ENCODE results near the gene MAP2K2. TPM values are rescaled to one million over a fixed set of nuclear protein-coding genes. Genes with fewer than 3 reads are reported as not detected.

Gene MAP2K2
- total and polyA plus RNA-seq, 9 of the 15 experiments (the other 6 are each of a cell fraction or from before 2014, with no cell fraction given) = 1.0 to 151 (median 58.3) TPM

DNA sequence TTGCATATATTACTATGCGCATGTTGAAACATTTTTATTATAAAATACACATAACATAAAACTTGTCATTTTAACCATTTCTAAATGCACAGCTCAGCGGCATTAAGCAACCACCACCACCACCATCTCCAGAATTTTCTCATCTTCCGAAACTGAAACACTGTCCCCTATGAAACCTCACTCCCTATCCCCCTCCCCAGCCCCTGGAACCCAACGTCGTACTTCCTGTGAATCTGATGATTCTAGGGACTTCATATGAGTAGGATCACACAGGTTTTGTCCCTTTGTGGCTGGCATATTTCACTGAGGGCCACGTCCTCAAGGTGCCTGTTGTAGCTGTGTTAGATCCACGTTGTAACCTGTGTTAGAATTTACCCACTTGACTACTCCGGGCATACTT, 716 bp upstream of the MAP2K2 start (continued):
- TF ChIP-seq, protein P1, sequence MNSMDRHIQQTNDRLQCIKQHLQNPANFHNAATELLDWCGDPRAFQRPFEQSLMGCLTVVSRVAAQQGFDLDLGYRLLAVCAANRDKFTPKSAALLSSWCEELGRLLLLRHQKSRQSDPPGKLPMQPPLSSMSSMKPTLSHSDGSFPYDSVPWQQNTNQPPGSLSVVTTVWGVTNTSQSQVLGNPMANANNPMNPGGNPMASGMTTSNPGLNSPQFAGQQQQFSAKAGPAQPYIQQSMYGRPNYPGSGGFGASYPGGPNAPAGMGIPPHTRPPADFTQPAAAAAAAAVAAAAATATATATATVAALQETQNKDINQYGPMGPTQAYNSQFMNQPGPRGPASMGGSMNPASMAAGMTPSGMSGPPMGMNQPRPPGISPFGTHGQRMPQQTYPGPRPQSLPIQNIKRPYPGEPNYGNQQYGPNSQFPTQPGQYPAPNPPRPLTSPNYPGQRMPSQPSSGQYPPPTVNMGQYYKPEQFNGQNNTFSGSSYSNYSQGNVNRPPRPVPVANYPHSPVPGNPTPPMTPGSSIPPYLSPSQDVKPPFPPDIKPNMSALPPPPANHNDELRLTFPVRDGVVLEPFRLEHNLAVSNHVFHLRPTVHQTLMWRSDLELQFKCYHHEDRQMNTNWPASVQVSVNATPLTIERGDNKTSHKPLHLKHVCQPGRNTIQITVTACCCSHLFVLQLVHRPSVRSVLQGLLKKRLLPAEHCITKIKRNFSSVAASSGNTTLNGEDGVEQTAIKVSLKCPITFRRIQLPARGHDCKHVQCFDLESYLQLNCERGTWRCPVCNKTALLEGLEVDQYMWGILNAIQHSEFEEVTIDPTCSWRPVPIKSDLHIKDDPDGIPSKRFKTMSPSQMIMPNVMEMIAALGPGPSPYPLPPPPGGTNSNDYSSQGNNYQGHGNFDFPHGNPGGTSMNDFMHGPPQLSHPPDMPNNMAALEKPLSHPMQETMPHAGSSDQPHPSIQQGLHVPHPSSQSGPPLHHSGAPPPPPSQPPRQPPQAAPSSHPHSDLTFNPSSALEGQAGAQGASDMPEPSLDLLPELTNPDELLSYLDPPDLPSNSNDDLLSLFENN (IDR thresholded peaks at IDR 0.05; ENCODE audit: low read depth in 2 of 2, low read length in 2 of 2) = no peak
- TF ChIP-seq, protein P2, sequence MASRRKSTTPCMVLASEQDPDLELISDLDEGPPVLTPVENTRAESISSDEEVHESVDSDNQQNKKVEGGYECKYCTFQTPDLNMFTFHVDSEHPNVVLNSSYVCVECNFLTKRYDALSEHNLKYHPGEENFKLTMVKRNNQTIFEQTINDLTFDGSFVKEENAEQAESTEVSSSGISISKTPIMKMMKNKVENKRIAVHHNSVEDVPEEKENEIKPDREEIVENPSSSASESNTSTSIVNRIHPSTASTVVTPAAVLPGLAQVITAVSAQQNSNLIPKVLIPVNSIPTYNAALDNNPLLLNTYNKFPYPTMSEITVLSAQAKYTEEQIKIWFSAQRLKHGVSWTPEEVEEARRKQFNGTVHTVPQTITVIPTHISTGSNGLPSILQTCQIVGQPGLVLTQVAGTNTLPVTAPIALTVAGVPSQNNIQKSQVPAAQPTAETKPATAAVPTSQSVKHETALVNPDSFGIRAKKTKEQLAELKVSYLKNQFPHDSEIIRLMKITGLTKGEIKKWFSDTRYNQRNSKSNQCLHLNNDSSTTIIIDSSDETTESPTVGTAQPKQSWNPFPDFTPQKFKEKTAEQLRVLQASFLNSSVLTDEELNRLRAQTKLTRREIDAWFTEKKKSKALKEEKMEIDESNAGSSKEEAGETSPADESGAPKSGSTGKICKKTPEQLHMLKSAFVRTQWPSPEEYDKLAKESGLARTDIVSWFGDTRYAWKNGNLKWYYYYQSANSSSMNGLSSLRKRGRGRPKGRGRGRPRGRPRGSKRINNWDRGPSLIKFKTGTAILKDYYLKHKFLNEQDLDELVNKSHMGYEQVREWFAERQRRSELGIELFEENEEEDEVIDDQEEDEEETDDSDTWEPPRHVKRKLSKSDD (conservative IDR thresholded peaks at IDR 0.05; ENCODE audit: low read length) = peak; percentile 76; the same call in 1 of the 2 replicates
- TF ChIP-seq MTF1 (CRISPR knock-in tag; IDR thresholded peaks at IDR 0.05; ENCODE audit: borderline replicate concordance) = no peak

DNA sequence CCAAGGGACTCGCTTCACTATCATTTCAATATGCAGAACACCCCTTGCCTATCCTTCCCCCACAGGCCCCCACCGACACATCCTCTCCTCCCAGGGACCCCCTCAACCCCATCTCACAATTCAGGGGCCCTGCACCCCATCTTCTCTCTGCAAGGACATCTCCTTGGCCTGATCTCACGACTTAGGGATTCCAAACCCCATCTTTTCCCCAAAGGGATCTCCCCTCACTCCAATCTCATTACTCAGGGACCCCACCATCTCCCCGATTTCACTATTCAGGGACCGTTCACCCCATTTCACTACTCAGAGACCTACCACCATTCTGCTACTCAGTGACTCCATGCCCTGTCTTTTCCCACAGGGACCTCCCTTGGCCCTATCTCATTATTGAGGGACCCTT, 1.4 kb downstream of the MAP2K2 start:
- Histone ChIP-seq H2AFZ (ENCODE audit: low read depth, low read length) (no peak overlapping the region), H3K27me3 (ENCODE audit: control insufficient read depth in 2 of 2, insufficient read depth in 2 of 2, low read length in 2 of 2) (no peaks in the 10 kb centered on the region), H3K79me2 (ENCODE audit: control insufficient read depth, insufficient read depth, low read length) (peaks cover 34% of the 10 kb centered on the region), H3K27ac (ENCODE audit: extremely low read depth, low read depth, low read length) (no peak overlapping the region), H3K4me2 (ENCODE audit: insufficient read depth, low read length) (peak overlapping the region; percentile 95), H3K9me3 (replicated peaks; ENCODE audit: control insufficient read depth, insufficient read depth, low read depth, low read length) (no peaks in the 10 kb centered on the region), H3K9me1 (ENCODE audit: control insufficient read depth, insufficient read depth, low read length) (peaks cover 4% of the 10 kb centered on the region), H3K4me1 (replicated peaks in 1 of 2; ENCODE audit: control insufficient read depth in 2 of 2, insufficient read depth in 2 of 2, low read length in 2 of 2) (peaks cover 13 to 25% of the 10 kb centered on the region in 2 experiments), H3K36me3 (ENCODE audit: control insufficient read depth, insufficient read depth, low read length) (peaks cover 32% of the 10 kb centered on the region; the same call in 2 of the 3 replicates), H4K20me1 (replicated peaks; ENCODE audit: control insufficient read depth, insufficient read depth, low read length) (peaks cover 8% of the 10 kb centered on the region; the same call in 1 of the 2 replicates), H3K9ac (ENCODE audit: insufficient read depth in 1 of 2, low read depth in 2 of 2, low read length in 2 of 2) (peak overlapping the region; percentile 81 to 96; a peak in 3 of 4 replicates), H3K4me3 (peak overlapping the region; percentile 91)
- peak in 1 of 4 experiments; percentile 7 for DNase-seq (ENCODE audit: extremely low read depth in 1 of 4, low spot score in 3 of 4)
- BruUV-seq (replicated peaks) = no TSS peak
- ChIA-PET POLR2A (no interaction called here), CTCF (ENCODE audit: low intra/inter-chr PET ratio) (no interaction called here)
- intact Hi-C loops (cut with micrococcal nuclease) = loop anchor here (5.0 kb wide), 1 partner anchor 55 kb away; the partner anchor contains the start of gene ZBTB7A
- ATAC-seq = no peak
- 62% methylated on average over 5 of the region's 5 CpGs for WGBS (ENCODE audit: insufficient coverage, low coverage, missing lambda C conversion rate)
- in situ Hi-C loops (cut with MboI) = no loop called here
- no peak for FAIRE-seq
- TF ChIP-seq ZFP30 (CRISPR knock-in tag; IDR thresholded peaks at IDR 0.05; ENCODE audit: borderline replicate concordance) (no peak), NUFIP1 (IDR thresholded peaks at IDR 0.05; ENCODE audit: partially characterized antibody) (no peak), ASH1L (IDR thresholded peaks at IDR 0.05; ENCODE audit: borderline replicate concordance, low read depth, partially characterized antibody) (no peak), ZBTB1 (CRISPR knock-in tag; IDR thresholded peaks at IDR 0.05; ENCODE audit: borderline replicate concordance, low read depth) (no peak), PCBP2 (IDR thresholded peaks at IDR 0.05; ENCODE audit: low read depth, low read length, poor library complexity, severe bottlenecking) (no peak), CCNT2 (IDR thresholded peaks at IDR 0.05; ENCODE audit: borderline replicate concordance, extremely low read depth, insufficient read length, low read depth, low read length) (no peak), RFX7 (CRISPR knock-in tag; IDR thresholded peaks at IDR 0.05) (no peak)
- TF ChIP-seq, protein P3, sequence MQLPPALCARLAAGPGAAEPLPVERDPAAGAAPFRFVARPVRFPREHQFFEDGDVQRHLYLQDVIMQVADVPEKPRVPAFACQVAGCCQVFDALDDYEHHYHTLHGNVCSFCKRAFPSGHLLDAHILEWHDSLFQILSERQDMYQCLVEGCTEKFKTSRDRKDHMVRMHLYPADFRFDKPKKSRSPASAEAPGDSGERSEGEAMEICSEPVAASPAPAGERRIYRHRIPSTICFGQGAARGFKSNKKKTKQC (CRISPR knock-in tag; IDR thresholded peaks at IDR 0.05) = no peak
- TF ChIP-seq, protein P4, sequence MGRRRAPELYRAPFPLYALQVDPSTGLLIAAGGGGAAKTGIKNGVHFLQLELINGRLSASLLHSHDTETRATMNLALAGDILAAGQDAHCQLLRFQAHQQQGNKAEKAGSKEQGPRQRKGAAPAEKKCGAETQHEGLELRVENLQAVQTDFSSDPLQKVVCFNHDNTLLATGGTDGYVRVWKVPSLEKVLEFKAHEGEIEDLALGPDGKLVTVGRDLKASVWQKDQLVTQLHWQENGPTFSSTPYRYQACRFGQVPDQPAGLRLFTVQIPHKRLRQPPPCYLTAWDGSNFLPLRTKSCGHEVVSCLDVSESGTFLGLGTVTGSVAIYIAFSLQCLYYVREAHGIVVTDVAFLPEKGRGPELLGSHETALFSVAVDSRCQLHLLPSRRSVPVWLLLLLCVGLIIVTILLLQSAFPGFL (CRISPR knock-in tag; IDR thresholded peaks at IDR 0.05) = no peak
